GM12891 (cell line): Measurements from ENCODE around the gene CIRBP.

ENCODE experiments used
- PAX5 ChIP-seq: IDR thresholded peaks from 2 replicates; pipeline ENCODE4 v1.6.1; 2011; ENCODE audit warnings: low read length, moderate library complexity, mild to moderate bottlenecking; ENCODE audit not compliant: insufficient read depth, severe bottlenecking
- POU2F2 ChIP-seq: IDR thresholded peaks from 2 replicates; pipeline ENCODE4 v1.6.1; 2011; ENCODE audit warnings: low read depth, mild to moderate bottlenecking, control low read depth, low read length, moderate library complexity
- TAF1 ChIP-seq: IDR thresholded peaks from 2 replicates; pipeline ENCODE4 v1.6.1; 2011; ENCODE audit warnings: low read depth, low read length, control low read depth

DNA sequence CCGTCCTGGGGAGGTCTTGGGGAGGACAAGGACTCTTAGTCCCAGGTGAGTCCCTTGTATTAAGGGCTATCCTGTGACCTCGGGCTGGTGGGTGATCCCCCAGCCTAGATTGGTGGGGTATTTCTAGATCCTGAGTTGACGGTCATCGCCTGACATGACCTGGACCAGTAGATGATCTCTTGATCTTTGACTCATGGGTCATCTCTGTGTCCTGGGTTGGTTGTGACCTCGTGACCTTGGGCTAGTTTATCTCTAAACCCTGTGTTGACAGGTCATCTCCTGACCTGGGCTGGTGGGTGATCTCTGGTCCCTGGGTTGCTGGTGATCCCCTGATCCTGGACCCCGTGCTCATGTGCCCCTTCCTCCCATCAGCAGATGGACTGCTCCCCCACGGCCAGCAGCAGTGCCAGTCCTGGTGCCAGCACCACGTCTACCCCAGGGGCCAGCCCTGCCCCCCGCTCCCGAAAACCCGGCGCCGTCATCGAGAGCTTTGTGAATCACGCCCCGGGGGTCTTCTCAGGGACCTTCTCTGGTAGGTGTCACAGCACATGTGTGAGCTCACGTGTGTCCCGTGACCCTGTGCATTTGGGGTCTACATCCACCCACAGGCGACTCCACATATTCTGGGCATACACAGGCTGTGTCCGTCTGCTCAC is 14.5 kb upstream of the CIRBP start:
- TF ChIP-seq POU2F2 (no peak), TAF1 (no peak), PAX5 (no peak)
